Measurements from ENCODE around the gene GSG1L2.

The GSG1L2 gene

DNA sequence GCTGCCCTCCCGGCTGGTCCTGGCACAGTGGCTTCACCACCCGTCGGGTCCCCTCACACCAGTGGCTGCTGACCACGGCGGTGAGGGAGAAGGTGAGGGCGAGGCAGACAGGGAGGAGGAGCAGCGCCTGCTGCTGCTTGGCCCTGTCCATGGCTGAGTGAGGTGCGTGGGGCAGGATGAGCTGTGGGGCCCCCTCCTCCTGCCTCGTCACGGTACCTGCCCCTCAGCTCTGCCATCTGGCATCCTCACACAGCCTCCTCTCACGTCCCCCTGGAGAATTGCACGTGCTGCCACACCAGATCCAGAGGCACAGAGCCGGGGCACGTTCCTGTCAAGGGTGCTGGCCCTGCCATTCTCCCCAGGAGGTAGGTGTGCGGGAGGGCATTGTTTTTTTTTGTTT, at the start of gene GSG1L2:
TSS of gene GSG1L2 (minus strand) at position 159 of the 400 bp plus-strand sequence. CDS start at position 151, 8 bp downstream.
- POLR2A ChIA-PET: no interaction called here
- no peak within 1 kb of the TSS for H3K4me3 ChIP-seq (ENCODE audit: low read depth, low read length)
- no peak for DNase-seq (ENCODE audit: low read depth, low spot score)
- CTCF ChIA-PET: no interaction called here
- TF ChIP-seq, protein P1, sequence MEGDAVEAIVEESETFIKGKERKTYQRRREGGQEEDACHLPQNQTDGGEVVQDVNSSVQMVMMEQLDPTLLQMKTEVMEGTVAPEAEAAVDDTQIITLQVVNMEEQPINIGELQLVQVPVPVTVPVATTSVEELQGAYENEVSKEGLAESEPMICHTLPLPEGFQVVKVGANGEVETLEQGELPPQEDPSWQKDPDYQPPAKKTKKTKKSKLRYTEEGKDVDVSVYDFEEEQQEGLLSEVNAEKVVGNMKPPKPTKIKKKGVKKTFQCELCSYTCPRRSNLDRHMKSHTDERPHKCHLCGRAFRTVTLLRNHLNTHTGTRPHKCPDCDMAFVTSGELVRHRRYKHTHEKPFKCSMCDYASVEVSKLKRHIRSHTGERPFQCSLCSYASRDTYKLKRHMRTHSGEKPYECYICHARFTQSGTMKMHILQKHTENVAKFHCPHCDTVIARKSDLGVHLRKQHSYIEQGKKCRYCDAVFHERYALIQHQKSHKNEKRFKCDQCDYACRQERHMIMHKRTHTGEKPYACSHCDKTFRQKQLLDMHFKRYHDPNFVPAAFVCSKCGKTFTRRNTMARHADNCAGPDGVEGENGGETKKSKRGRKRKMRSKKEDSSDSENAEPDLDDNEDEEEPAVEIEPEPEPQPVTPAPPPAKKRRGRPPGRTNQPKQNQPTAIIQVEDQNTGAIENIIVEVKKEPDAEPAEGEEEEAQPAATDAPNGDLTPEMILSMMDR (IDR thresholded peaks at IDR 0.05; ENCODE audit: insufficient read depth, low read length, missing control alignments): no peak

DNA sequence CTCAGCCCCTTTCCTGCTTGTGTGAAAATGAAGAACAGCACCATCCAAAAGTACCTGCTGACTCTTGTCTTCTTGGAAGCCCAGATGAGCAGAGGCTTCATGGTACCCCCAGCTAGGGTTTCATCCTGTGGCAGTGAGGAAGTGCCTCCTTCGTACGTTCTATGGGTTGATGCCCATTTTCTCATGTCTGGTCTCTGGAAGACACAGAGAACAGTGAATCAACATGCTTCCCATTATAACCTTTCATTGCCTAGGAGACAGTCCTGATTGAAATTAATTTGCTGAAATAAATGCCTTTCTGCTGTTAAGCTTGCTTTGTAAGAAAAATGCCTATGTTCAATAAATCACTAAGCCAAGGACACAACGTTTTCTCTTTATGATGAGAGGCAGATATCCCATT, 46.7 kb upstream of the GSG1L2 start:
- ChIA-PET CTCF (no interaction called here), POLR2A (no interaction called here)
- no peak overlapping the region for H3K4me3 ChIP-seq (ENCODE audit: low read depth, low read length)
- DNase-seq (ENCODE audit: low read depth, low spot score): no peak
- TF ChIP-seq, protein P1 (IDR thresholded peaks at IDR 0.05; ENCODE audit: insufficient read depth, low read length, missing control alignments): no peak

DNA sequence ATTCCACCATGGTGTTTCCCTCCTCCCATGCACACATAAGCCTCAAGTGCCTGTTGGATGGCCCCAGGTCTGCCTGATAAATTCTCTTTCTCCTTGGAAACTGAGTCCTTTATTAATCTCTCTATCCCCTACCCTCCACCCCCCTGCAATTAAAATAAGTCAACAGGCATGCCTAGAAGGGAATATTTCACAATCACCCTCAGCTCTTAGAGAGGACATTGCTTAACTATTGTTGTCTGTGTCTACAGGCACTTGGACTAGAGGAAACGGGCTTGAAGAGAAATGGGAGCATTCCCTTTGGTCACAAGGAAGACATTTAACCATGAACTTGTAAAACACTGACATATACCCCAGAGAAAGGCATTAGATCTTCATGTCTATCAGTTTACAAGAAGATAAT, 43.7 kb upstream of the GSG1L2 start:
- TF ChIP-seq, protein P1 (IDR thresholded peaks at IDR 0.05; ENCODE audit: insufficient read depth, low read length, missing control alignments): no peak
- ChIA-PET POLR2A (no interaction called here), CTCF (no interaction called here)
- DNase-seq (ENCODE audit: low read depth, low spot score): no peak
- no peak overlapping the region for H3K4me3 ChIP-seq (ENCODE audit: low read depth, low read length)

DNA sequence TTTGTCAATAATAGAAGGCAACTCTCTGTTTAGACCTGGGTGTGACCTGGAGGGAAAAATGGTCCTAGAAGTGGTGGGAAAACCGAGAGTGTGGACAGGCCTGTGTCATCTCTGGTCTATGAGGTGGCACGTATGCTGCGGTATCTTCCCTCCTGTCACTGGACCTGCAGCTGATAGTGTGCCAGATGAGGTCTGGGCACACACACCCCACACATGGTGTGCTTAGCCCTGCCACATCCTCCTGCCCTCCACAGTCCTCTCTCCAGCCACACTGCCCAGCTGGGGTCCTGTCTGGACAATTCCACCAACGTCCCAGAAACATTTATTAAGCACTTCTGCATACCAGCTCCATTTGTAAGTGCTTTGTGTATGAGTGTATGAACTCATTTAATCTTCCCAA, 41.1 kb upstream of the GSG1L2 start:
- TF ChIP-seq, protein P1 (IDR thresholded peaks at IDR 0.05; ENCODE audit: insufficient read depth, low read length, missing control alignments): no peak
- H3K4me3 ChIP-seq (ENCODE audit: low read depth, low read length): no peak overlapping the region
- ChIA-PET CTCF (no interaction called here), POLR2A (interaction anchor here (0.5 kb wide), 1 partner anchor 749 kb away, joined by 3 read pairs; no protein-coding TSS in a partner anchor)
- DNase-seq (ENCODE audit: low read depth, low spot score): no peak

DNA sequence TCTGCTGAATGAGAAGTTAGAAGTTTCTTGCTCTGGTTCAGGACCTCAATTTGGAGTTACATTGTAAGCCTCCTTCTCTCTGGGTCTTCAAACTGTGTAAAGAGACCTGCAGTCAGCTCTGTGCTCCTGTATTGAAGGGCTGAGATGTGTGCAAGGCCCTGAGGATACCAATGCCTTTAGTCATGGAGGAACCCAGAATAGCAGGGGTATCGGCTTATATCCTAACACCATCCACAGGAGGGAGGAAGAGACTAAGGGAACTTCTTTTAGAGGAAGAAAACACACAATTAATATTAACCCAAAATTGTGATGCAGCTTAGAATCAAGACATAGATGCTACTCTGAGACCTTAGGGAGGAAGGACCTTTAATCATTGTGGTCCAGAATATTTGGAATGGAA, 40.3 kb upstream of the GSG1L2 start:
- no peak for DNase-seq (ENCODE audit: low read depth, low spot score)
- ChIA-PET POLR2A (interaction anchor here (0.5 kb wide), 1 partner anchor 750 kb away, joined by 3 read pairs; no protein-coding TSS in a partner anchor), CTCF (no interaction called here)
- TF ChIP-seq, protein P1 (IDR thresholded peaks at IDR 0.05; ENCODE audit: insufficient read depth, low read length, missing control alignments): no peak
- H3K4me3 ChIP-seq (ENCODE audit: low read depth, low read length): no peak overlapping the region

DNA sequence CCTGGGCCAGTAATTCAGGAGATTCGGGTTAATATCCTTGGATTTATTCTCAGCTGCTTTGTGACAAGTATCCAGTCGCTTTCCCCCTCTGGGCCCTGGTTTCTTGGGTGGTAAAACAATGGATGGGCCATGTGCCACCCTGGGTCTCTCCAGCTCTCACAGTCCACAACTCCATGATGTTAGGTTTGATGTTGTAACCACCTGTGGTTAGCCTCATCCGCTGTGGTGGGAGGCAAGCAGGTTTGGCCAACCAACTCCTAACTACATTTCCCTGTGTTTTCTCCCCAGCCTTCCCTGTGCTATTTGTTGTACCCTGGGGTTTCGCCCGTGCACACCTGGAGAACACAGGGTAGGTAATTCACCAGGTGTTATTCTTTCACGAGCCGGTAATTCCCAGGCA, 39.0 kb upstream of the GSG1L2 start:
- TF ChIP-seq, protein P1 (IDR thresholded peaks at IDR 0.05; ENCODE audit: insufficient read depth, low read length, missing control alignments): no peak
- CTCF ChIA-PET: no interaction called here
- no peak for DNase-seq (ENCODE audit: low read depth, low spot score)
- H3K4me3 ChIP-seq (ENCODE audit: low read depth, low read length): no peak overlapping the region
- POLR2A ChIA-PET: no interaction called here

Measured in AG04449 (cell line).